DOHH2 (cell line): ENCODE results near the gene TBXA2R.

ENCODE experiments used
- H3F3A ChIP-seq: fragments of 200-600 bp; sonication (generic), shearing (Covaris generic); 2 replicates; pipeline ENCODE4 v1.6.0; 2016; ENCODE audit warnings: antibody characterized with exemption, mild to moderate bottlenecking; ENCODE audit not compliant: control insufficient read depth, insufficient read depth
- H3K27ac ChIP-seq: fragments of 200-600 bp; sonication (generic); 2 replicates; pipeline ENCODE4 v1.5.1; 2014; ENCODE audit warnings: low read depth, mild to moderate bottlenecking, low read length, moderate library complexity
- H3K27me3 ChIP-seq: fragments of 200-600 bp; sonication (generic); 2 replicates; pipeline ENCODE4 v1.6.1; 2014; ENCODE audit warnings: mild to moderate bottlenecking, low read length, mixed read lengths; ENCODE audit not compliant: control insufficient read depth
- H3K36me3 ChIP-seq: fragments of 200-600 bp; sonication (generic); 2 replicates; pipeline ENCODE4 v1.6.1; 2014; ENCODE audit warnings: mild to moderate bottlenecking, low read length, moderate library complexity, mixed read lengths; ENCODE audit not compliant: control insufficient read depth
- H3K4me1 ChIP-seq: fragments of 200-600 bp; sonication (generic); 2 replicates; pipeline ENCODE4 v1.6.1; 2014; ENCODE audit warnings: mild to moderate bottlenecking, low read length, mixed read lengths; ENCODE audit not compliant: control insufficient read depth
- H3K4me2 ChIP-seq: fragments of 200-600 bp; sonication (generic); 2 replicates; pipeline ENCODE4 v1.6.0; 2014; ENCODE audit warnings: mild to moderate bottlenecking, low read length, moderate library complexity
- H3K4me3 ChIP-seq: fragments of 200-600 bp; sonication (generic); 2 replicates; pipeline ENCODE4 v1.5.1; 2014; ENCODE audit warnings: mild to moderate bottlenecking, low read length, mixed read lengths
- H3K79me2 ChIP-seq: fragments of 200-600 bp; sonication (generic); 2 replicates; pipeline ENCODE4 v1.6.1; 2014; ENCODE audit warnings: mild to moderate bottlenecking, low read length, mixed read lengths; ENCODE audit not compliant: control insufficient read depth
- H3K9me2 ChIP-seq: fragments of 200-600 bp; sonication (generic); replicated peaks from 2 replicates; pipeline ENCODE4 v1.6.1; 2014; ENCODE audit warnings: mild to moderate bottlenecking, low read length, mixed read lengths; ENCODE audit not compliant: control insufficient read depth
- H3K9me3 ChIP-seq: fragments of 200-600 bp; sonication (generic); 2 replicates; pipeline ENCODE4 v1.6.1; 2014; ENCODE audit warnings: antibody characterized with exemption, low read length, mixed read lengths; ENCODE audit not compliant: control insufficient read depth, insufficient read depth
- H4K20me1 ChIP-seq: fragments of 200-600 bp; sonication (generic); 2 replicates; pipeline ENCODE4 v1.6.0; 2014; ENCODE audit warnings: low read depth, mild to moderate bottlenecking, antibody characterized with exemption, low read length, moderate library complexity; ENCODE audit not compliant: control insufficient read depth, insufficient read depth
- EZH2phosphoT487 ChIP-seq: fragments of 200-600 bp; sonication (generic); IDR thresholded peaks from 2 replicates; pipeline ENCODE4 v1.6.1; 2017; ENCODE audit warnings: borderline replicate concordance, mild to moderate bottlenecking, antibody characterized with exemption, low read length, moderate library complexity, mixed read lengths
- TF ChIP-seq, protein P1 (sequence below): fragments of 200-600 bp; sonication (generic); IDR thresholded peaks from one replicate; pipeline ENCODE4 v1.5.1; 2014; ENCODE audit warnings: antibody characterized with exemption, mild to moderate bottlenecking, low read depth, low read length; ENCODE audit not compliant: poor library complexity, severe bottlenecking

The TBXA2R gene

DNA sequence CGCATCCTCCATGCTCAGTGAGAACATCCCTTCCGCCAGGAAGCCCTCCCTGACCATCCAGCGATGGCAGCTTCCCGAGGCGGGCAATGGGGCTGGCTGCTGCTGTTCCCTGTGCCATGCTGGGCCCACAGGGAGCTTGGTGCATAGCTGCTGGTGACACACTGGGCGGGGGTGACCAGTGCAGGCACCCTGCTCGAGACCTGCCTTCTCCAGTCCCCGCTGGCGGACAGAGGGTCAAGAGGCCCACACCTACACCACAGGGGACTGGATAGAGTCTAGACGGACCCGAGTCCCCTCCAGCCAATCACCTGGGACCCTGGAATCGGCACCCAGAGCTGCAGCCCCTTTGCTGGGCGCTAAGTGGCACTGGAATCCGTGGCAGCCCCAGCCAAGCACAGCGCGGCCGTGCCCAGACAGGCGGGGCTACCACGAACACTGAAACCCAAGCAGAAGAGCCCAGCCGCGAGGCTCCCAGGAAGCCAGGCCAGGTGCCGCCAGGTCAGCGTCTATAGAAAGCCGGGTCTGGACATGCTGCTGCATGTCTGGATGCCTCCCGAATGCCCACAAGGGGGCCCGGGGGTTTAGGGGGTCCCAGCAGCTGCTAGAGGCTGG, 9.0 kb upstream of the TBXA2R start:
- H3K27me3 ChIP-seq: no peaks in the 10 kb centered on the region
- H3K4me1 ChIP-seq: peaks cover 16% of the 10 kb centered on the region
- H3K36me3 ChIP-seq: peaks cover 27% of the 10 kb centered on the region
- H3K9me2 ChIP-seq: no peaks in the 10 kb centered on the region
- no peaks in the 10 kb centered on the region for H3F3A ChIP-seq
- H3K4me2 ChIP-seq: no peak overlapping the region
- H3K4me3 ChIP-seq: no peak overlapping the region
- H3K27ac ChIP-seq: no peak overlapping the region
- H3K79me2 ChIP-seq: no peaks in the 10 kb centered on the region
- no peaks in the 10 kb centered on the region for H4K20me1 ChIP-seq
- TF ChIP-seq, protein P1, sequence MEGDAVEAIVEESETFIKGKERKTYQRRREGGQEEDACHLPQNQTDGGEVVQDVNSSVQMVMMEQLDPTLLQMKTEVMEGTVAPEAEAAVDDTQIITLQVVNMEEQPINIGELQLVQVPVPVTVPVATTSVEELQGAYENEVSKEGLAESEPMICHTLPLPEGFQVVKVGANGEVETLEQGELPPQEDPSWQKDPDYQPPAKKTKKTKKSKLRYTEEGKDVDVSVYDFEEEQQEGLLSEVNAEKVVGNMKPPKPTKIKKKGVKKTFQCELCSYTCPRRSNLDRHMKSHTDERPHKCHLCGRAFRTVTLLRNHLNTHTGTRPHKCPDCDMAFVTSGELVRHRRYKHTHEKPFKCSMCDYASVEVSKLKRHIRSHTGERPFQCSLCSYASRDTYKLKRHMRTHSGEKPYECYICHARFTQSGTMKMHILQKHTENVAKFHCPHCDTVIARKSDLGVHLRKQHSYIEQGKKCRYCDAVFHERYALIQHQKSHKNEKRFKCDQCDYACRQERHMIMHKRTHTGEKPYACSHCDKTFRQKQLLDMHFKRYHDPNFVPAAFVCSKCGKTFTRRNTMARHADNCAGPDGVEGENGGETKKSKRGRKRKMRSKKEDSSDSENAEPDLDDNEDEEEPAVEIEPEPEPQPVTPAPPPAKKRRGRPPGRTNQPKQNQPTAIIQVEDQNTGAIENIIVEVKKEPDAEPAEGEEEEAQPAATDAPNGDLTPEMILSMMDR: no peak
- TF ChIP-seq EZH2phosphoT487: no peak
- no peaks in the 10 kb centered on the region for H3K9me3 ChIP-seq

DNA sequence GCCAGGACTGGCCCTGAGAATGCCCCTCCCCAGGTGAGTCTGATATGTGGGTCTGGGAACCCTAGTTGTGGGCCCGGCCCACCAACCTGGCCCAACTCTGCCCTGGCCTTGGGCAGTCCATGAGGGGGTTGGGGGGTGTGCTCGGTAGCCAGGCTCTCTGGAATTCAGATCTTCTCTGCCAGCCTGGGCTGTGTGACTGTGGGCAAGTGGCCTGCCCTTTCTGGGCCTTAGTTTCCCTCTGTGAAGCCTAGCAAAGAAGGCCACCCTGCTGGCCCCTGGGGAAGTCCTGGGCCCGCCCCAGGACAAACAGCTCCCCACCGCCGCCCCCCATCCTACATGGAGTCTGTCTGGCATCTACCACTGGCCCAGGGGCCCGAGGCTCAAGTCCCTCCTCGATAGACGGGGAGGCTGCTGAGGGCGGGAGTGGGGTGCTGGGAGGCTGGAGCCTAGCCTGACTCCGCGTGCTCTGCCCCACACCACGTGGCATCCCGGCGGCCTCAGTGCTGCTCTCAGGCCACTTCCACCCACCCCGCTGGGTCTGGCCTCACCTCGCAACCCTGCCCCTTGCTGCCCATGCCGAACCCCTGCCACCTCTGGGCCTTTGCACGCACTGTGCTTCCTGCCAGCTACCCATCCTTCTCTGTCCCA, 8.3 kb upstream of the TBXA2R start:
- Histone ChIP-seq H3K79me2 (no peaks in the 10 kb centered on the region), H3K36me3 (peaks cover 30% of the 10 kb centered on the region), H3K4me3 (no peak overlapping the region), H4K20me1 (no peaks in the 10 kb centered on the region), H3K27ac (no peak overlapping the region), H3K27me3 (no peaks in the 10 kb centered on the region), H3K9me3 (no peaks in the 10 kb centered on the region), H3K9me2 (no peaks in the 10 kb centered on the region), H3K4me2 (no peak overlapping the region), H3K4me1 (peaks cover 16% of the 10 kb centered on the region), H3F3A (no peaks in the 10 kb centered on the region)
- no peak for TF ChIP-seq EZH2phosphoT487
- TF ChIP-seq, protein P1: no peak

DNA sequence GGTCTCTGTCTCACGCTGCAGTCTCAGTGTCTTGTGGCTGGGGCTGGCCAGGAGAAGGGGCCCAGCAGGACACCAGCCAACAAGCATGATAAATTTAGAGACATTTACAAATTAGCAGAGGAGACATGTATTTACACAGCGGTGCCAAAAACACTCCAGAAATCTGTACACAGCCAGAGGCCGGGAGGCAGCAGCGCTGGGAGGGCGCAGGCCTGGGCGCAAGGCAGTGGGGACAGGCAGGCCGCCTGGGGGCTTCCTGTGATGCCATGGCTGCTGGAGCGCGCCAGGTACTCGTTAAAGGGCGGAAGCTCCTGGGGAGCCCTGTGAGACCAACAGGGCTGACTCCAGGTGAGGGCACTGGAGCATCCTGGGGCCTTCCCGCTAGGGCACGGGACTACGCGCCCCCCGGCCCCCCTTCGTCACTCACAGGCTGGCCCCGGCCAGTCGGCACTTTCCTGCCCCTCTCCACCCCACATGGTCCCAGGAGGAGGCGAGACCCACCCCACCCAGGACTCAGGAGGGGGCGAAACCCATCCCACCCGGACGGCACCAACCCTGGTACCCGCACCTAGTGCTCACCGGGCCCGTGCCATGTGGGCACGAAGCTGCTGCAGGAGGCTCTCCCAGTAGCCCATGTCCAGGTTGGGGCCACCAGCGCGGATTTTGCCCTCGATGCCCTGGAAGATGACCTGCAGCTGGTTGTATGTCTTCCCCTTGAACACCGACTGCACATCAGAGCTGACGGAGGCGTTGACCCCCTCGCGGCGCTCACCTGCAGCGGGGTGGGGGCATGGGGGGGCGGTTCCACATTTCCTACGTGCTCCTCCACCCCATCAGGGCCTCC, 7.4 kb upstream of the TBXA2R start:
- Histone ChIP-seq H3K27me3 (no peaks in the 10 kb centered on the region), H3K4me3 (no peak overlapping the region), H3K4me1 (peaks cover 18% of the 10 kb centered on the region), H3K4me2 (no peak overlapping the region), H3K79me2 (no peaks in the 10 kb centered on the region), H3K27ac (no peak overlapping the region), H3K9me2 (no peaks in the 10 kb centered on the region), H4K20me1 (no peaks in the 10 kb centered on the region), H3K36me3 (peaks cover 27% of the 10 kb centered on the region), H3F3A (no peaks in the 10 kb centered on the region), H3K9me3 (no peaks in the 10 kb centered on the region)
- no peak for TF ChIP-seq EZH2phosphoT487
- TF ChIP-seq, protein P1: no peak
